Stimulated activated CD8-positive, alpha-beta memory T cell treated with anti-CD3 and anti-CD28 coated beads, Interleukin-7, amount 100 ng/mL, for 48 hours (primary cell): Measurements from ENCODE around the gene CD52.
"Not testable (repeated sequence)": the region's sequence is repeated elsewhere in the genome, so short reads cannot be mapped to it uniquely, and the experiment has no call there.

Experiments
- DNase-seq, 2 donors: peaks; one replicate each; pipeline ENCODE4 v3.0.0-alpha.2; 2020; ENCODE audit warnings: low read depth in 1 of 2; ENCODE audit errors: extremely low read depth in 1 of 2

The CD52 gene

DNA sequence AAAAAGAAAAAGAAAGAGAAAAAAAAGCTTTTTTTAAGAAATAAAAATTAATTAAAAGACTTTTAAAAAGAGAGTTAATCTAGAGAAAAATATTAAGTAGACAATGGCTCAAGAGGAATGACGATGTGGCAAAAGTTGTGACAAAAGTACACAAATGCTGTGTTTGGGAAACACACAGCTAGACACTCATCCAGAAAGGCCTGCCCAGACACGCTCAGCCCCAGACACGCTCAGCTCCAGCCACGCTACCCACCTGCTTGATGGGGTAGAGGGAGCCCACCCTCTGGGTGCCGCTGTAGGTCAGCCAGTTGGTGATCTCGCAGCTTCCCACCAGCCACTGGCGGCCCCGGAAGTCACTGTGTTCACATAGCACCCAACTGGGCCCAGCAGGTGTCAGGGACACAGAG, 10.2 kb downstream of the CD52 start:
- no peak for DNase-seq

DNA sequence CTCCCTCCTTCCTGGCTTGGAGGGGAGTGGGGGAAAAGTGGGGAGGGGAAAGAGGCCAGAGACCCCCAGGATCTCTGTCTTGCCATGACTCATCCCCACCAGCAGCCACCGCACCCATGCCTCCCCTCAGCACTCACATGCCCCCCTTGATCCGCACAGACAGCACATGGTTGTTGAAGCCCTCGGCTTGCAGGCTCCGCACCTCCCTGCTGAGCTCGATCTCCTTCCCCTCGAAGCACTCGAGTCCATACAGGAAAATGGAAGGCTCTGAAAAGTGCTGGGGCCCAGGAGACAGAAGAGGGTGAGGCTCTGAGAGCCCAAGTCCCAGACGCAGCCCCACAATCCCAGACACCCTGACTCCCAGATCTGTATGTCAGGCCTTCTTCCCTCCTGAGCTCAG, 10.8 kb downstream of the CD52 start:
- DNase-seq, result no peak

DNA sequence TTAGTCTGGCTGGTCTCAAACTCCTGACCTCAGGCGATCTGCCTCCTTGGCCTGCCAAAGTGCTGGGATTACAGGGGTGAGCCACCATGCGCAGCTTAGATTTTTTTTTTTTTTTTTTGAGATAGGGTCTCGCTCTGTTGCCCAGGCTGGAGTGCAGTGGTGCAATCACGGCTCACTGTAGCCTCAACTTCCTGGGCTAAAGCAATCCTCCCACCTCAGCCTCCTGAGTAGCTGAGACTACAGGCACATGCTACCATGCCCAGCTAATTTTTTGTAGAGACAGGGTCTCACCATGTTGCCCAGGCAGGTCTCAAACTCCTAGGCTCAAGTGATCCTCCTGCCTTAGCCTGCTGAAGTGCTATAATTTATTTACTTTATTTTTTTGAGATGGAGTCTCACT, 11.6 kb downstream of the CD52 start:
- DNase-seq, result not testable (repeated sequence)

DNA sequence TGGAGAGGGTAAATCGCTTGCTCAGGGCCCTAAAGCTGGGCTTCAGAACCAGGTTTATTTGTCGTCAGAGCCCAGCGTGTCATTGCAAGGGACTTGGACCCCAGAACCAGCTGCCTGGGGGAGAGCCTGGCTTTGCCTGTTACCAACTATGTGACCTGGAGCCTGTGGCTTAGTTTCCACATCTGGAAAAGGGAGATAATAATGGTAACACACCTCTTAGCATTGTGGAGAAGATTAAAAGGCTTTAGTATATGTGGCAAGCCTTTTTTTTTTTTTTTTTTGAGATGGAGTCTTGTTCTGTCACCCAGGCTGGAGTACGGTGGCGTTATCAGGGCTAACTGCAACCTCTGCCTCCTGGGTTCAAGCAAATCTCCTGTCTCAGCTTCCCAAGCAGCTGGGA, 12.5 kb downstream of the CD52 start:
- no peak for DNase-seq

DNA sequence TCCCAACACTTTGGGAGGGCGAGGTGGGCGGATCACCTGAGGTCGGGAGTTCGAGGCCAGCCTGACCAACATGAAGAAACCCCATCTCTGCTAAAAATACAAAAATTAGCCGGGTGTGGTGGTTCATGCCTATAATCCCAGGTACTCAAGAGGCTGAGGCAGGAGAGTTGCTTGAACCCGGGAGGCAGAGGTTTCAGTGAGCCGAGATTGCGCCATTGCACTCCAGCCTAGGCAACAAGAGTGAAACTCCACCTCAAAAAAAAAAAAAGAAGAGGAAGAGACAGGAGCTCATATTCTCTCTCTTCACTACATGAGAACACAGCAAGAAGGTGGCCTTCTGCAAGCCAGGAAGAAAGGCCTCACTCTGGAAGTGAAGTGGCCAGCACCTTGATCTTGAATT, 15.6 kb downstream of the CD52 start:
- DNase-seq, result not testable (repeated sequence)

DNA sequence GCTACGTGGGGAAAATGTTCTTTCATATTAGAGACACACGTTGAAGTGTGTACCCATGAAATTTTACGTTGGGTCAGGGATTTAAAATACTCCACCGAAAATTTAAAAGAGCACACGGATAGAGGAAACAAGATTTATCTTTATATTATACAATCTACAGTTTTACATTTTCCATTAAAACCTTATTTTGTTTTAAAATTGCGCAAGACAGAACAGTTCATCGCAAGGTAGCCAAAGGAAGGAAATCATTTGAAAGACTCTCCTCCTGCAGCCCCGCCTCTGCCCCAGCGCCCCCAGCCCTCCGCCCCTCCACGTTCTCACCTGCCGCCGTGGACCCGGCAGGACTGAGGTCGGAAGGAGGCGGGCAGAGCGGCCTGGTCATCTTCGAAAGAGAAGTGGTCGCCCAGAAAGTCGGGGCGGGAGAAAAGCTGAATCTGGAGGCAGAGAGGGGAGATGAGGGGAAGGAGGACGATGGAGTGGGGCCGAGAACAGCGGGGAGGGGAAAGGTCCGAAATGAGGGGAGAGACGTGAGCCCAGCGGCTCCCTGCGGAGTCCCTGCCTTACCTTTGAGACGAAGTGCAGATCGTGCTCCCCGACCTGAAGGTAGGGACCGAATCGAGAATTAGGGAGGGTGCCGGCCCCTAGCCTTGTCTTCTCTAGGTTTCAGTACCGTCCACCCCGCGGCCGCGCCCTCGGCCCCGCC, 18.2 kb downstream of the CD52 start:
- no peak for DNase-seq

DNA sequence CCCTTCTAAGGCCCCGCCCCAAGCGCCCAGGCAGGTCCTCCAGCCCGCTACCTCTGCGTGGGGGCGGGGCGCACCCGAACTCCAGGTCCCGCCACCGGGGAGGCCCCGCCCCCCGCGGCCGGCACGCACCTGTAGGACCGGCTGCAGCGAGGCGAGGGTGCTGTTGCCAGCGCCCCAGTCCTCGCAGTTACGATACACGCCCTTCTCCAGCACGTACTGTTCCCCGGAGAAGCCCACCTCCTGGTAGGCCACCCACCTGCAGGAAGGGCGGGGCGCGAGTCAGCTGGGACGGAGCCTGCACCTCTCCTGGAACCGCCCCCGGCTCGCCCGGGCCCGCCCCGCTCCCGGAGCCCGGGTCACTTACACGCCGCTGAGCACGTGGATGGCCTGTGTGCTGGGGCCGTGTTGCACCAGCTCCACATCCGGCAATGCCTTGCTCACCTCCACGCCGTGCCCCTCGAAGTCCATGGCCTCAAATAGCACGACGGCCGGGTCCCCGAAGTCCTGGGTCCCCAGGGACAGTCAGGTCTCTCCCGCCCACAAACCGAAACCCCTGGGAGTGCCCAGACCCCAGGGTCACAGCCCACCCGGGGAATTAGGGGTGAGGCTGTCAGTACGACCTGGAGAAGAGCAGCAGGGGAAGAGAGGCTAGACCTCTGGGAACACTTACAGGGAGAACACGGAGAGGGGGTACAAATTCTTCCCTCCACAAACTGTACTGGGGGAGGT, 18.9 kb downstream of the CD52 start:
- DNase-seq, result peak in 1 of 2 donors; percentile 77

DNA sequence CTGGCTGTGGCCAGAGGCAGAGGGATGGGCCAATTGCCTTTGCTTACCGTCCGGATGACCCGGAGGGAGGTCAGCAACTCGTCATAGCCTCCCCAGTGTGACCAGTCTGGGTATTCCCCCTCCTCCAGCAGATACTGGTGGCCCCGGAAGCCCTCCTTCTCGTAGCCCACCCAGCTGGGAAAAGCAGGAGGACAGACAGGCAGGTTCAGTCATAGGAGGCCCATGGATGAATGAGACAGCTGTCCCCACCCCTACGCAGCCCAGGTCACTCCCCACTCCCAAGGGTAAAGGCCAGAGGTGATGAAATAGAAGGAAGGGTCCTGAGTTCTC, 19.4 kb downstream of the CD52 start:
- no peak for DNase-seq

DNA sequence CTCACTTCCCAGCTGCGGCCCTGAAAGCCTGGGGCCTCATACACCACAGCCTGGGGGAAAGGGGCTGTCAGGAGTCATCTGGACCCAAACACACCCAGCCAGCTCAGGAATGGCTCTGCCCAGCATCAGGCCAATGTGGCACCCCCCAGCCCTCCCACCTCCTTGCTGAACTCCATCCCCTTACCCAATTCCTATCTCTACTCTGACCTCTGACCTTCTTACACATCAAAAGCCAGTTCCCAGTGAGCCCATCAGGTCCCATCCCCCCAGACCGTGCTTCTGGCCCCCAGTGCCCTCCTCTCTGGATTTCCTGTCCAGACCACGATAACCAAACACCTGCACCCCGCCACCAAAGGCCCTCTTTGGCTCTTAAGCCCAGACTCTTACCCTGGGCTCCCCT, 19.9 kb downstream of the CD52 start:
- DNase-seq, result no peak

DNA sequence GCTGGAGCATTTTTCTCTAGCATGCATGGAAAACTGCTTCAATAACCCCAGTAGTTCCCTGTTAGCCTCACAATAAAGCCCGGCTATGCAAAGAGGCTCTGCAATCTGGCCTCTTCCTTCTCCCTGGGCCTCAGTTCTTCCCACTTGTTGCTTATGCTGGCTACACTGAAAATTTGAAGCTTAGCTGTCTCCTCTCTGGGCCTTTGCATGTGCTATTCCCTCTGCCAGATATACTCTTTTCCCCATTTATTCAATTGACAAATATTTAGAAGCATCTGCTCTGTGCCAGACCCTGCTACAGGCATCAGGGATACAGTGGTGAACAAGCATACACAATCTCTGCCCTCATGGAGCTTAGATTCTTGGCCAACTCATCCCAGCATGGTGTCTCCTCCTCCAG, 20.9 kb downstream of the CD52 start:
- DNase-seq, result no peak

DNA sequence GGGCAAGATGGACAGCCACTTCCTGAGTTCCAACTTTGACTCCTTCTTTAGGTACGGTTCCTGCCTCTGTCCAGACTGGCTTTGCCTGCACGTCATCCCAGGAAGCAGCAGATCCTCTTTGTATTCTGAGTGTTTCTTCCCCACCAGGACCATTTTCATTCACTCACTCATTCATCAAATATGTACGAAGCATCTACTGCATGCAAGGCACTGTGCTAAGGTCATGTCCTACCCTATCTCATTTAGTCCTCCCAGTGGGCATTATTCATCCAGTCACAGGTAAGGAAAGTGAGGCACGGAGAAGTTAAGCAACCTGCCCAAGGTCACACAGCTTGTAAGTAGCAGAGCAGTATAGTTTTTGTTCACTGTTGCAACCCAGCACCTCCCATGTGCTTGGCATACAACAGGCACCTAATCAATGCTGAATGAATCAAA, 22.3 kb downstream of the CD52 start:
- DNase-seq, result no peak

DNA sequence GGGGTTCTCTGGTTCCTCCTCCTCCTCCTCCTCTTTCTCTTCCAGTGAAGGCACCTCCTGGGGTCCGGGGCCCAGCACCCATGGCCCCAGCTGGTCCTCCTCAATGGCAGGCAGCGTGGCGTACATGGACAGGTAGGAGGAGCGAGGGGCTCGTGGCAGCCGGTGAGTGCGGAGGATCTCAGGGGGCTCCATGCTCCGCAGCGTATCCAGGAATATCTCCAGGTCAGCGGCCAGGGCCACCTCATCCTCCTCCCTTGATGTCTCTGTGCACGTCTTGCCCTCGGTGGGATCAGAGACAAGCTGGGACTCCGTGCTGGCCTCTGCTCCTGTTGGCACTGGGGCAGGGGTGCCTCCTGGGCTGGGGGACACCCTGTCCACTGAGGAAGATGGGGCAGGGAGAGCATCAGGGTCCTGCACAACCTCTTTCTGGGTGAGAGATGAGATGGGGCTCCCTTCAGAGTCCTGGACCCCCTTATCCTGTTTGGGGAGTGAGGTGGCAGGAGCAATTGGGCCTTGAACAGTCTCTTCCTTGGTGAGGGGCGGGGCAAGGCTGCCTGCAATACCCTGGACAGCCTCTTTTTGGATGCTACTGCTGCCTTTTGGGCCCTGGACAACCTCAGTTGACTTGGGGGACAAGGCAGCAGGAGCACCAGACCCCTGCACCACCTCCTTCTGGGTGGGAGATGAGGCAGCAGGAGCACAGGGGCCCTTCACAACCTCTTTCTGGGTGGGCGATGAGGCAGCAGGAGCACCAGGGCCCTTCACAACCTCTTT, 26.6 kb downstream of the CD52 start:
- DNase-seq, result no peak

DNA sequence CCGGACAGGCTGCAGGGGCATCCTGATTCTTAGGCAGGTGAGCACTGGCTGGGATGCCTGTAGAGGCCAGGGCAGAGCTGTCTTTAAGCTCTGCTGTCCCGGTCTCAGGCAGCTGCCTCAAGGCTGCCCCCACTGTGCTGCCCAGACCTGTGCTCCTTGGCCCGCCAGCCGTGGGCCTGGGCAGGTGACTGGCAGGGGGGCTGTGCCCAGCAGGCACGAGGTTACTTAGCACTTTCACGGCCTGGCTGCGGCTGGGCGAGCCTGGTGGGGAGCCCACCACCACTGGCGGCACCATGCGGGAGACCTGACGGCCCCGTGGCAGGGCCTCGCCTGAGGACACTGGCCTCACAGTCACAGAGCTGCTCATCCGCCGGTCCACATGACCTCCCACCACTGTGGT, 28.0 kb downstream of the CD52 start:
- no peak for DNase-seq

DNA sequence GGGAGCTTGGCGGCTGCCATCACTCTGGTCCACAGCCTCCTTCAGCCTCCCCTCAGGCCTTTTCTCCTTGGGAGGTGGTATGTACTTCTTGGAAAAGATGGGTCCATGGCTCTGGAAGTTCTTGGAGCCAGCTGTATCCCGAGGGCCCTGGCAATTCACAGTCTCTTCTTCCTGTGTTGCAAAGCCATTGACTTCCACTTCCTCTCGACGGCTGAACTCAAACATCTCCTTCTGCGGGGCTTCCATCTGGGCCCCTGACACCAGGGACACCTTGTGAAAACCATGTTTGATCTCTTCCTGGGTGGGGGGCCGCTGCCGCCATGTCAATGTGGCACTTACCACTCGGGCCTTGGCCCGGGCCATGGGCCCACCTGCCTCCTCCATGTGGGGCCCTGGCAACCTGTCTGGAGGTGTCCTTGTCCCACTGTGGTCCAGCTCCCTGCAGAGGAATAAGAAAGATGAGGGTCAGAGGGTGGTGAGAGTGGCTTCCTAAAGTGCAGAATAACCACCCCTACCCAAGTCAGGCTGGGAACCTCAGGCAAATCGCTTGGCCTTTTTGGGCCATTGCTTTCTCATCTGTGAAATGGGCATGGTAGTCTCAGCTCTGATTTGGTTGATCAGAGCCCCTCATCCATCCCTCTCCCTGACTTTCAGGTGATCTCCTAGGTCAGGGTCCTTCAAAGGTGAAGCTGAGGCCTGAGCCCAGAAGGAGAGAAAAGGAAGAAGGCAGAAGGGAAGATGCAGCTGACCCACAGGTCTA, 28.7 kb downstream of the CD52 start:
- no peak for DNase-seq

DNA sequence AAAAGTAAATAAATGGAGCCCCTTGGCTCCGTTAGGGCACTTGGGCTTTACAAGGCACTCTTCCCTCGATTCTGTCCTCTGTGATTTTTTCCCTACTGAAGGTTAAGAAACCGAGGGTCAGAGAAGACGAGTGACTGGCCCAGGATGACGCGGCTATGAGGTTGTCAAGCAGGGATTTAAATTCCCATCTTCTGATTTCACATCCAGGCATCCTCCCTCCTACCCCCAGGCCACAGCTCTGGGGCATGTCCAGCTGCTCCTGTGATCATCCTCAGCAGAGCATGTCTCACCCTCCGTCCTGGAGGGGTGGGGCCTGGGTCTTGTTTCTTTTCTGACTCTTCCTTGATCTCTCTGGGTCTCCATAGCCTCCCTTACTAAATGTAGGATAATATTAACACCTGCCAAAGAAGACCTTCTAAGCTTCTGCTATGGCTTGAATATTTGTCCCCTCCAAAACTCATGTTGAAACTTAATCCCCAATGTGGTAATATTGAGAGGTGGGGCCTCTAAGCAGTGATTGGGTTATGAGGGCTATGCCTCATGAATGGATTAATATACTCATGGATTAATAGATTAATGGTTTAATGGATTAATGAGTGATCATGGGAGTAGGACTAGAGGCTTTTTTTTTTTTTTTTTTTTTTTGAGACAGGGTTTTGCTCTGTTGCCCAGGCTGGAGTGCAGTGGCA, 31.6 kb downstream of the CD52 start:
- no peak for DNase-seq

DNA sequence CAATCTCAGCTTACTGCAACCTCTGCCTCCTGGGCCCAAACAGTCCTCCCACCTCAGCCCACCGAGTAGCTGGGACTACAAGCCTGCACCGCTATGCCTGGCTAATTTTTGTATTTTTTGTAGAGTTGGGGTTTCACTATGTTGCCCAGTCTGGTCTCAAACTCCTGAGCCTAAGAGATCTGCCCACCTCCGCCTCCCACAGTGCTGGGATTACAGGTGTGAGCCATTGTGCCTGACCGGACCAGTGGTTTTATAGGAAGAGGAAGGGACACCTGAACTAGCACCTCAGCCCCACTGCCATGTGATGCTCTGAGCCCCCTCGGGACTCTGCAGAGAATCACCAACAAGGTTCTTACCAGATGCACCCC, 32.1 kb downstream of the CD52 start:
- no peak for DNase-seq

DNA sequence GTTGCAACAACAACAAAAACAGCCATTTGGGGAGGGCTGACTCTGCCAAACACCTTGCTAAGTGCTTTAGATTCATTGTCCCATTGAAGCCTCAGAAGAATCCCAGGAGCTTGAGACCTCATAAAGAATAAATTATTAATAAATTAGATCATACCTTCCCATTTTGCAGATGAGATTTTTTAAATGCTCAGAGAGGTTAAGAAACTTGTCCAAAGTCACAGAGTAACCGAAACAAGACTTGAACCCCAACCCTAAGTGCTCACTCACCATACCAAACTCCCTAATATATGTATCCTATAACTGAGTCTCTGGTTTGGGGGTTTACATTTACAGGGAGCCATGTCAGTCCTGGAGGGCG, 32.6 kb downstream of the CD52 start:
- DNase-seq, result no peak

DNA sequence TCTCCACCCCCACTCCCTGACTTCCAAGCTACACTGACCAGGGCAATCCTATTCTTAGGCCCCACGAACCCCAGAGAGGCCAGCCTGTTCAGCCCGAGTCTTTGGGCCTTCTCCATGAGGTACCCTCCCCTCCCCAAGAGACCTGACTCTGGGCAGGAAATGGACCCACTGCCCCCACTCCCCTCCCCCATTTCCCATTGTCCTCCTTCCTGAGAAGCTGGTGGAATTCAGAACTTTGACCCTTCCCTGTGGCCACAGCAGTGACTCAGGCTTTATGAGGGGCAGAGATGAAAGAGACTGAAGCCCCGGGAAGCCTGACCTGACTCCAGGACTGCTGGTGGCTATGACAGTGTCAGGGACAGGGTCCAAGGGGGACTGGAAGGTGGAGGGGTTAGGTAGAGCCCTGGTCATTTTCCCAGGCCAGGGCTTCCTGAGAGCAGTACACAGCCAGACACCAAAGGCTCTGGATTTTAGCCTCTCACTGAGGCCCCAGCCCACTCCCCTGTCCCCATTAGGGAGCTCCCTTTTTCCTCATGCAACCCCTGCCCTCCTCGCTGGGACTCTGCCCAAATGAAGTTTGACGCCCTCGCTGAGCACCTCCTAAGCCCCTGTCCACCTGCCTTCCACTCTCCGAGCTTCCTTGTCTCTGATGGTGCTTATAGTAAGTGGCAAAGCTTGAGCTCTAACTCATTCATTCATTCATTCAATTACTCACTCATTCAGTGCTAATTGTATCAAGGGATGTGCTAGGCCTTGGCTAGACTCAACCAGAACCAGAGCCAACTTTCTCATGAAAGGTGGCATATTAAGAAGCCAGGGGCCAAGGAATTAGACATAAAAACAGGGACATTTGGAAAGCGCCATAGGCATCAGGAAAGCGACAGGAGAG, 33.2 kb downstream of the CD52 start:
- no peak for DNase-seq

DNA sequence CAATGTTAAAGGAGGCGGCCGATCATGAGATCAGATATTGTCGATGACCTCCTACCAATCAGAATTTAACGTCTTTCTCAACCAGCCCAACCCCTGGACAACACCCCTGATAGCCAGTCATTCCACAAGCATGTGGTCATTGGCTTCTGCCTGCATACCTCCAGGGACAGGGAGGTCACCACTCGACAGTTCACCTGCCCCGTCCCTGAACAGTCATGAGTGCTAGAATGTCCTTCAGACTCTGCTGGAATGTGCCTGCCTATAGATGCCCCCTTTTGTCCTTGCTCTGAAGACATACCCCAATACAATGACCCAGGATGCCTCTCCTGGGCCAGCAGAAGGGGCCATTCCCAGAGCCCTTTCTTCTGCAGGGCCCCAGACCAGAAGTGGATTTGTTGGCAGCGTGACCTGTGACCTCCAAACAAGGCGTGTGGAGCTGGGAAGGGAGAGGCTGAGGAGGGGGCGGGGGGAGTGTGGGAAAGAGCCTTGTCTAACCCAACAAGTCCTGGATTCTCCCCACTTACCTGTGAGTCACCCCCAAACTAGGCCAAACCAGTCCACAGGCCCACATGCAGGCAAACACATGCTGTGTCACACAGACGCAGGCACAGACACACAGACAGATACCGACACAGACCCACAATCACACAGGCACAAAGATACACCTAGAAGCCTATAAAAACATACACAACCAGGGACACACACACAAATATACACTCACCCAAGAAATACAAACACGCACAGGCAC, 34.0 kb downstream of the CD52 start:
- DNase-seq, result no peak
